ENCODE data around the gene SPCS2. TPM values are rescaled to one million over a fixed set of nuclear protein-coding genes. Genes with fewer than 3 reads are reported as not detected.
"Not testable (repeated sequence)": the region's sequence is repeated elsewhere in the genome, so short reads cannot be mapped to it uniquely, and the experiment has no call there.

Gene SPCS2
- polyA plus RNA-seq, 1 donor (not counting 4 experiments of a cell fraction or from before 2014, with no cell fraction given) = 207 TPM

- peak within 1 kb of the TSS; percentile 74 to 85 (median 84) for H3K4me3 ChIP-seq (ENCODE audit: control insufficient read depth in 2 of 3, extremely low read depth in 1 of 3, insufficient read depth in 2 of 3, low read depth in 1 of 3, low read length in 3 of 3)
- TF ChIP-seq CTCF (optimal IDR thresholded peaks at IDR 0.05 in 1 of 3, IDR thresholded peaks at IDR 0.05 in 1 of 3, conservative IDR thresholded peaks at IDR 0.05 in 1 of 3; ENCODE audit: extremely low read depth in 1 of 3, insufficient read depth in 2 of 3, low read length in 3 of 3) = no peak
- no peak for TF ChIP-seq EZH2 (IDR thresholded peaks at IDR 0.05; ENCODE audit: low read length)
- peak; percentile 41 for FAIRE-seq
Observed at GRCh38 chr11:74988541-74989259, 39.6 kb downstream of the SPCS2 start, which contains the start of gene NEU3. Gene NEU3 (plus strand): TSS chr11:74988933. CDS start chr11:74989061, 128 bp downstream.

GRCh38 chr11:74989260-74989638 is 40.2 kb downstream of the SPCS2 start:
- Histone ChIP-seq H3K79me2 (ENCODE audit: control insufficient read depth, insufficient read depth, low read length) (peaks cover 19% of the 10 kb centered on the region), H4K20me1 (ENCODE audit: control insufficient read depth, extremely low read depth, insufficient read depth, low read length) (no peaks in the 10 kb centered on the region), H3K4me3 (ENCODE audit: control insufficient read depth in 2 of 3, extremely low read depth in 1 of 3, insufficient read depth in 2 of 3, low read depth in 1 of 3, low read length in 3 of 3) (peak overlapping the region; percentile 74 to 85 (median 84)), H3K4me1 (ENCODE audit: control insufficient read depth, extremely low read depth, insufficient read depth, low read length) (peaks cover 21% of the 10 kb centered on the region), H2AFZ (ENCODE audit: control insufficient read depth, low read length) (peak overlapping the region; percentile 83), H3K9ac (ENCODE audit: control insufficient read depth, extremely low read depth, insufficient read depth, low read length) (peak overlapping the region; percentile 80), H3K4me2 (ENCODE audit: control insufficient read depth, extremely low read depth, insufficient read depth, low read depth, low read length) (peak overlapping the region; percentile 99), H3K27me3 (ENCODE audit: control insufficient read depth, extremely low read depth, insufficient read depth, low read length) (no peaks in the 10 kb centered on the region), H3K9me3 (ENCODE audit: control insufficient read depth, low read depth, low read length) (no peaks in the 10 kb centered on the region), H3K9me1 (ENCODE audit: control insufficient read depth, extremely low read depth, insufficient read depth, low read length) (no peaks in the 10 kb centered on the region), H3K36me3 (ENCODE audit: control insufficient read depth in 2 of 2, extremely low read depth in 1 of 2, insufficient read depth in 2 of 2, low read length in 2 of 2) (peaks cover 0 to 4% of the 10 kb centered on the region in 2 experiments), H3K27ac (ENCODE audit: control insufficient read depth, insufficient read depth, low read length) (peak overlapping the region; percentile 75)
- dilution Hi-C loops (cut with MboI; ENCODE audit: extremely low pct_ligation_motif_present, low sequenced_read_pairs) = no loop called here
- FAIRE-seq (no peak), DNase-seq (ENCODE audit: low read depth, low spot score) (no peak)
- TF ChIP-seq EZH2 (IDR thresholded peaks at IDR 0.05; ENCODE audit: low read length) (no peak), CTCF (optimal IDR thresholded peaks at IDR 0.05 in 1 of 3, IDR thresholded peaks at IDR 0.05 in 1 of 3, conservative IDR thresholded peaks at IDR 0.05 in 1 of 3; ENCODE audit: extremely low read depth in 1 of 3, insufficient read depth in 2 of 3, low read length in 3 of 3) (no peak)

More at GRCh38 chr11:74988541-74989259, 39.6 kb downstream of the SPCS2 start, which contains the start of gene NEU3:
- dilution Hi-C loops (cut with MboI; ENCODE audit: extremely low pct_ligation_motif_present, low sequenced_read_pairs) = no loop called here
- Histone ChIP-seq H3K79me2 (ENCODE audit: control insufficient read depth, insufficient read depth, low read length) (peaks cover 19% of the 10 kb centered on the region), H3K4me2 (ENCODE audit: control insufficient read depth, extremely low read depth, insufficient read depth, low read depth, low read length) (peak within 1 kb of the TSS; percentile 99), H3K9ac (ENCODE audit: control insufficient read depth, extremely low read depth, insufficient read depth, low read length) (peak within 1 kb of the TSS; percentile 80), H3K27ac (ENCODE audit: control insufficient read depth, insufficient read depth, low read length) (peak within 1 kb of the TSS; percentile 75), H4K20me1 (ENCODE audit: control insufficient read depth, extremely low read depth, insufficient read depth, low read length) (no peaks in the 10 kb centered on the region), H3K9me3 (ENCODE audit: control insufficient read depth, low read depth, low read length) (no peaks in the 10 kb centered on the region), H2AFZ (ENCODE audit: control insufficient read depth, low read length) (peak within 1 kb of the TSS; percentile 83), H3K9me1 (ENCODE audit: control insufficient read depth, extremely low read depth, insufficient read depth, low read length) (no peaks in the 10 kb centered on the region), H3K36me3 (ENCODE audit: control insufficient read depth in 2 of 2, extremely low read depth in 1 of 2, insufficient read depth in 2 of 2, low read length in 2 of 2) (peaks cover 0 to 4% of the 10 kb centered on the region in 2 experiments), H3K27me3 (ENCODE audit: control insufficient read depth, extremely low read depth, insufficient read depth, low read length) (no peaks in the 10 kb centered on the region), H3K4me1 (ENCODE audit: control insufficient read depth, extremely low read depth, insufficient read depth, low read length) (peaks cover 21% of the 10 kb centered on the region)
- peak; percentile 21 for DNase-seq (ENCODE audit: low read depth, low spot score)

- DNase-seq (ENCODE audit: low read depth, low spot score); FAIRE-seq; dilution Hi-C loops (cut with MboI; ENCODE audit: extremely low pct_ligation_motif_present, low sequenced_read_pairs); H3K9me3 ChIP-seq (ENCODE audit: control insufficient read depth, low read depth, low read length); H2AFZ ChIP-seq (ENCODE audit: control insufficient read depth, low read length); H3K27me3 ChIP-seq (ENCODE audit: control insufficient read depth, extremely low read depth, insufficient read depth, low read length); H3K36me3 ChIP-seq (ENCODE audit: control insufficient read depth in 2 of 2, extremely low read depth in 1 of 2, insufficient read depth in 2 of 2, low read length in 2 of 2); H3K27ac ChIP-seq (ENCODE audit: control insufficient read depth, insufficient read depth, low read length); H3K9me1 ChIP-seq (ENCODE audit: control insufficient read depth, extremely low read depth, insufficient read depth, low read length); H3K9ac ChIP-seq (ENCODE audit: control insufficient read depth, extremely low read depth, insufficient read depth, low read length); H4K20me1 ChIP-seq (ENCODE audit: control insufficient read depth, extremely low read depth, insufficient read depth, low read length): not testable (repeated sequence)
- H3K4me2 ChIP-seq (ENCODE audit: control insufficient read depth, extremely low read depth, insufficient read depth, low read depth, low read length) = peak overlapping the region; percentile 99
- H3K4me3 ChIP-seq (ENCODE audit: control insufficient read depth in 2 of 3, extremely low read depth in 1 of 3, insufficient read depth in 2 of 3, low read depth in 1 of 3, low read length in 3 of 3) = peak overlapping the region in 1 of 3 experiments; percentile 84
- peaks cover 21% of the 10 kb centered on the region for H3K4me1 ChIP-seq (ENCODE audit: control insufficient read depth, extremely low read depth, insufficient read depth, low read length)
- peaks cover 19% of the 10 kb centered on the region for H3K79me2 ChIP-seq (ENCODE audit: control insufficient read depth, insufficient read depth, low read length)
Observed at GRCh38 chr11:74990150-74990549, 41.1 kb downstream of the SPCS2 start.
